GM10248 (cell line): ENCODE data around the gene CACNA1C.

Experiments
- CTCF ChIA-PET: fragments of 300-600 bp; sonication (Branson Sonifier 250); formaldehyde crosslinking; extraction: SDS; loops from one replicate; lab custom pipeline; 2021; ENCODE audit warnings: antibody characterized with exemption; lab: Yijun Ruan, JAX
- POLR2A ChIA-PET: fragments of 350-650 bp; sonication (Branson Sonifier 250); formaldehyde crosslinking; extraction: SDS; loops from one replicate; lab custom pipeline; 2020; ENCODE audit warnings: antibody characterized with exemption; lab: Yijun Ruan, JAX
- DNase-seq: peaks from one replicate; pipeline ENCODE4 v3.0.0; 2012; ENCODE audit errors: extremely low spot score
- CTCF ChIP-seq: IDR thresholded peaks from 2 replicates; pipeline ENCODE4 v1.5.1; 2012; ENCODE audit warnings: mild to moderate bottlenecking, low read depth; ENCODE audit errors: extremely low read depth, missing control alignments, control extremely low read depth

Gene CACNA1C

GRCh38 chr12:2172491-2173214, 119.9 kb downstream of the CACNA1C start:
- CTCF ChIA-PET: no interaction called here
- no peak for TF ChIP-seq CTCF
- POLR2A ChIA-PET: no interaction called here
- DNase-seq: no peak

GRCh38 chr12:2173971-2174370, 121.2 kb downstream of the CACNA1C start:
- POLR2A ChIA-PET: no interaction called here
- DNase-seq: no peak
- CTCF ChIA-PET: interaction anchor here (1.7 kb wide), 1 partner anchor 19 kb away, joined by 4 read pairs; no protein-coding TSS in a partner anchor
- TF ChIP-seq CTCF: no peak

GRCh38 chr12:2177003-2177402, 124.2 kb downstream of the CACNA1C start:
- TF ChIP-seq CTCF: no peak
- CTCF ChIA-PET: no interaction called here
- no peak for DNase-seq
- POLR2A ChIA-PET: no interaction called here

- ChIA-PET POLR2A (no interaction called here), CTCF (no interaction called here)
- no peak for TF ChIP-seq CTCF
- DNase-seq: no peak
These were observed 125.0 kb downstream of the CACNA1C start for GRCh38 chr12:2177751-2178150.

DNA sequence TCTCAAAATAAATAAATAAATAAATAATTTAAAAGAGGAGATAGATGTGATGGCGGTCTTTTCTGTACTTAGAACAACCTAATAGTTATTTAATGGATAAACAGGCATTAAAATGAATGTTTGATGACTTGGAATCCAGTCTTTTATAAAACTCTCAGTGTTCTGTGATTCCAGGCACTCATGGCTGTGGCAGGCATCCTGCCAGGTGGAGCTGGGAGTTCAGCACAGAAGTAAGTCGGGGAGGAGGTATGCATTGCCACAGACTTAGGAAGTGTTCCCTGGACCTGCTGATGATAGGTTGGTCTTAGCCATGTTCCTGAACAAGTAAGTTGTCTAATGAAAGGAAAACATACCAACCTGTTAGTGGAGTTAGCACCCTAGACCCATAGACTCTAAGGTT, 126.3 kb downstream of the CACNA1C start:
- DNase-seq: no peak
- no peak for TF ChIP-seq CTCF
- ChIA-PET CTCF (no interaction called here), POLR2A (no interaction called here)

DNA sequence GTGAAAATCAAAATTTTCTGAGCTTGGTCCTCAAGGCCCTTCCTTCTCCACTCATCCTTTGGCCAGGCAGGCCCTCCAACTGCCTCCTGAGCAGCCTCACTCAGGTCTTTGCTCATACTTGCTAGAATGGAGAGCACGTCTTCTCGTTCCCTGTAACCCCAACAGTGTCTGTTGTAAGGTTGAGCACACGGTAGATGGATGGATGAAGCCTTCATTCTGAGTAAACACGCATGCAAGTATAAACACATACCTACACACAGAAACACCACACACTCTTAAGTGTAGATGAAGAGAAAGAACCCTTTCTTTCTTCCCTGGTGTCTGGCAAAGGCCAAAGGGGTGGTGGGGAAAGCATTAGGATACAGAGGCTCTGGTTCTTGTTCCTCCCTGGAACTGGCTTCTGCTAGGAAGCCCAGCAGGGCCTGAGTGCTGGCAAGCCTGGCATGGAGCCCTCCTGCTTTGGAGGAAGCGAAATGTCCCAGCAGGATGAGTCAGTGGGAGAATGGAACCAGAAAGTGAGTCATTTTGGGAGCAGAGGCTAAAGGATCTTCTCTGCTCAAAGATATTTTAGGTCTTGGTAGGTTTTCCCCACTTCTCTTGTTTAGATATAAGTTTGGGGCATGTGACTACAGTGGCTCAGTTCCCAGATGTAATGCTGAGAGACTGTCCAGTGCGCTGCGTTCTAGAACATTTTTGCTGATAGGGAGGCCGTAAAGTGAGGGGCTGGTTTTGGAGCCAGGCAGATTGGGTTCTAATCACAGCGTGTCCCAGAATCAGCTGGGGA, 127.4 kb downstream of the CACNA1C start:
- ChIA-PET POLR2A (no interaction called here), CTCF (no interaction called here)
- no peak for DNase-seq
- no peak for TF ChIP-seq CTCF
